ENCODE measurements around the gene DPYSL3. TPM values are rescaled to one million over a fixed set of nuclear protein-coding genes. Genes with fewer than 3 reads are reported as not detected.

The DPYSL3 gene
- total RNA-seq, 1 donor from 2014 or later: 37.1 TPM

DNA sequence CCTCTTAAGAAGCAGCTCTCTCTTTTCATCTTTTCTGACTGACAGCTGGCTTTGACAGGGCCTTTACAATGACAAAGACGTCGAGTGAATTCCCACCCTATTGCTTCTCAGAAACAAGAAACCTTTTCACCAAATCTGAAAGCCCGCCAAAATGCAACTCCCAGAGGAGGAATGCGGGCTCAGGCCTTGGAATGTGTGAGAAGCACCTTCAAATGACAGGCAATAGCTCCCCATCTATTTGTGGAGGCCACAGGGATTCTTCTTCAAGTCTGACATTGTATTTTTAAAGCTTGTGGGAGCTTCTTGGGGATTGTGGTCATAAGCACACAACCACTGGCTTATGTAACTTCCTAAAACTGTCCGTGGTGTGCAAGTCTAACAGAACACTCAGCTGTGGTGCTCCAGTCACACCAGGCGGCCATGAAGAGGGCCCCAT, 72.7 kb downstream of the DPYSL3 start:
- no peak for DNase-seq

DNA sequence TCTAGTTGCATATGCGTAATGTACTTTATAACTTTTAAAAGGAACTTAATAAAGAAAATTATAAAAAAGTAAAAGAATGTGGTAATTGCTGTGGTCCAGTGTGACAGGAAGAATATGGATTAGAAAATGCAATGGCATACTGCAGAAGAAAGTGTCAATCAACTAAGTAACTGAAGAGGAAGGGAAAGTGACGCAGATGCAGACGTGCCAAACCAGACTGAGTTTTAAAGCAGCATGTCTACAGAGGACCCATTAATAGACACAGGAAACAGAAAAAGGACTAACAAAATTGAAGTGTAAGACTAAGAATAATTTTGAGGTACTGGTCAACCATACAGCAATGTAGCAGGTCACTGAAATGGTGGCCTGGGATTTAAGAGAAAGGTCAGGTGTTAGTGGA, 73.3 kb downstream of the DPYSL3 start:
- no peak for DNase-seq

DNA sequence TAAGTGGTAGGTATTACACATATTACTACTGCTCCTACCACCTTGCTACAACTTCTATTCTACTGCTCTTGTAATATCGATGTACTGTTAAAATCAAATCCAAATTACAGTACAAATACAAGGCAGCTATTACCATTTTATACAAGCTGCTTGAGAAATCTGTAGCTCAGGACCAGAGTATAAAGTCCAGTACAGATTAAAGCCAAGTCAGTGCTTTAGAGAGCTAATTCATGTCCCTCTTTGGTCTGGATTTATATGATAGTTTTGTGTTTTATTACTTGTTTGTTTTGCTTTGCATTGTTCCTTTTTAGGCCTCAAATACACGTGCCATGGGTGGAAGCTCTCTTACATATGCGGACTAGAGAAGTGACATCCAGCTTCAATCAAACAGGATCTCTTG, 75.8 kb downstream of the DPYSL3 start:
- DNase-seq: no peak

DNA sequence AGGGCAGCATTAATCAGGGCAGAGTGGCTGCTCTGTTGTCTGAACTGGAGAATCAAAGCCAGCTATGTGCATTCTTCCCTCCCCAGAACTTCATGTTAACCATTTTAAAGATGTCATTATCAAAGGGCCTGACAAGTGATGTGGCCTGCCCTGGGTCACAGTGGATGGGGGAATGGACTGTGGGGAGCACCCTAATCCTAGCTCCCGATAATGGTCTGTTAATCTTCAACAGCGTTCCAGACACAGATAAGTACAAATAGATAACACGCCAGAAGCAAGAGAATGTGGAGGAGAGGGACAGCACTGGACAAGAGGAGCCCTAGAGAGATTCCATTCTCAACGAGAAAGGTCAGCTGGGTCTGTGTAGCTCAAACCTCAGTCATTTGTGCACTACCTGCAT, 77.5 kb downstream of the DPYSL3 start:
- DNase-seq: no peak

DNA sequence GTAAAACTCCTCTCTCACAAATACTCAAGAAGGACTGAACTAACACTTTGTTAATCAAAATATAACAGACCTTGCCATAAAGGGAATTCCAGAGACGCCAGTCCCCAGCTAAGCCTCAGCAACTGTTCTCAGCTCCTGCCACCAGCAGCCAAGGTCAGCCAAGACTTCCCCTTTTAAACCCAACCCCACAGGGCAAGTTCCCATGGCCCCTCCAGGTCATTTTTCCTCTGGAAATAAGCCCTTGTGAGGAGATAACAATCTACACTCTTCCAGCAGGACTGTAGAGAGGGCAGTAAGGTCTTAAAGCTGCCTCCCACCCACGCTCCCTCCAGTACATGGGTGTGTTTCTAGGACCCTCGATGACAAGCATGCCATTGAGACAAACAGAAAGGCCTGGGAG, 78.3 kb downstream of the DPYSL3 start:
- DNase-seq: no peak

DNA sequence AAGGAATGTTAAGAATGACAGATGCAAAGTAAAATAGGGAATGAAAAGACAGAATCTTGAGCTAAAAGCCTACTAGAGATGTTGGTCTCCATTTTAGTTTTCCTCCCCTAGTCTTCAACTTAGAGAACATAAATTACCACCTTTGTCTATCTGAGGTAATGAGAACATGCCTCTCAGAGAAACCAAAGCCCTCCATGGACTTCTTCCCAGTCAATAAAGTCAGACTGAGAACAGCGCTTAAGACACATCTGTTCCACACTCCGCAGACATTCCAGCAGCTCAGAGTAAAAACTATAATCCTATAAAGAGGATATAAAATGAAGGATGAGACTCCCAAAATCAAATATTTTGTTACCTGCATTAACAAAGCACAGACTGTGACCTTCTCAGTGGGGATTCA, 79.2 kb downstream of the DPYSL3 start:
- no peak for DNase-seq

DNA sequence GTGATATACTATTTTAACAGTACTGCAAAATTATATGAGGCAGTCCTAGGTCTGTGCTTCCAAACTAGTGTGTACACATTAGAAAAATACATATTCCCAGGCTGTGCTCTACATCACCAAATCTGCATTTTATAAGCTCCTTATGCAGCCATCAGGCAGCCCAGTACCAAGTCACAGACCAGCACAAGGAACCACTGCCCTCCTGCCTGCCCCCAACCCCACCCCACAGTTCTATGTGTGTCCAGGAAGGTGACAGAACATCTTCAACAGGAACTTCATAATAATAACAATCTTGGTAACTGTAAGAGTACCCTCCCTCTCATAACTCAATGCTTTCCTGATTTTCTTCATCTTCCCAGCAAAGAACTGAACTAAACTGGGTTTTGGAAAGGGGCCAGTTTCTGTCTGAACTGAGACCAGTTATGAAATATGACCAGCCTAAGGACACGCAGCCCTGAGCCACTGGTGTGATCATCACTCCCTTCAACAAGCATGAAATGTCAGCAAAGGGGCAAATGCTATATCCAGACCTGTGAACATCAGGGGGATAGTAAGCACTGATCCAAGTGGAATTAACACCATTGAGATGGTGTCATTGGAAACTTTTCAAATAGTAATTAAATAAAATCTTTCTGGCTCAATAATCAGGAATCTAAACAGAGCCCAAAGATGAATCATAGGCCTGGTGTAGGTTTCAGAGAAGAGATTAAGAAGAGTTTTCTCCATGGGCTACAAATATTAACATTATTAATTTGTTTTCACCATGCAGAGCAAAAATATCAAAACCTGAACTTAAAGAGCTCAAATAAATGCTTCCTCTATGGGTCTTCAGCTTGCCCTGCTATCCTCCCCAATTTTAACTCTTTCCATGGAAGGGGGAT, 82.1 kb downstream of the DPYSL3 start:
- peak; percentile 14 for DNase-seq

DNA sequence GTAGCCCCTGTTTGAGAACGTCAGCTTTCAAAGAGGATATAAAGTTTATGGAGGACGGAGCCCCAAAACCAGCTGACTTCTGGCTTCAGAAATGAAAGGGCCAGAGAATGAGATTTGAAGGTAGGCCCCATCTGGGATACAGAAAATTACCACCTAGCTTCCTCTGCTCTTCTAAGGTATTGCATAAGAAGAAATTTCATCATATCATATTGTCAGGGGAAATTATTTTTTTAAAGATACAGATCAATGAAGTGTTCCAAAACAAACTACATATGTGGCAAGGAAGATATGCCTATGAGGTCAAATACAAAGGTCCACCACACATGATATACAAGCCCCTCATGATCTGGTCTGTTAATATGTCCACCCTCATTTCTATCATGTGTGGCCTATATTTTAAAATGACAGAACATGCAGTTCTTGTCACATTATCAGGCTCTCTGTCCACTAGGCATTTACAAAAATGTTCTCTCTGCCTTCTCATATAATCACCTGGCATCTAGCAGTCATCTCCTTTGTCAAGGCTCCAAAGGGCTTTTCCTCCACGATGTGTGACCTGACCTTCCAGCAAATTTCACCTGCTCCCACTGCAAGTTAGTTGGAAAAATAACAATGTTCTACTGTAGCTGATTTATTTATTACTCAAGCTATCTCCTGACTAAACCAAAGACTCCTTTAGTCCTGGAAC, 83.1 kb downstream of the DPYSL3 start:
- DNase-seq: no peak

DNA sequence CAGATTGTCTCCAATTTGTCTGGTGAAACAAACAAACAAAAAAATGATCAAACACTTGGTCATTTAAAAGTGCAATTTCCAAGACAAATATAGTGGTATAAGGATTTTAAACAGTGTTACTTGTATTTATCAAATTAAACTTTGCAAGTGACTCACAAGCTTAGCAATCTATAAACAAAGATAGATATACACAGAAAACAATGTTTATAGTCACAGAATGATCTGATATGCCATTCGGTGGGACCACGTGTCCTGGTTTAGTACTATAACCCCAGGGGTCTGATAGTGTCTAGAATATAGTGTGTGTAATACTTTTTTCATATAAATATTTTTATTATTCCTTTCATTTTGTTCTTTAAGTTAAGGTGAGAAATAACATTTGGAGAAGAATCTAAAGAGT, 91.3 kb downstream of the DPYSL3 start:
- no peak for DNase-seq

DNA sequence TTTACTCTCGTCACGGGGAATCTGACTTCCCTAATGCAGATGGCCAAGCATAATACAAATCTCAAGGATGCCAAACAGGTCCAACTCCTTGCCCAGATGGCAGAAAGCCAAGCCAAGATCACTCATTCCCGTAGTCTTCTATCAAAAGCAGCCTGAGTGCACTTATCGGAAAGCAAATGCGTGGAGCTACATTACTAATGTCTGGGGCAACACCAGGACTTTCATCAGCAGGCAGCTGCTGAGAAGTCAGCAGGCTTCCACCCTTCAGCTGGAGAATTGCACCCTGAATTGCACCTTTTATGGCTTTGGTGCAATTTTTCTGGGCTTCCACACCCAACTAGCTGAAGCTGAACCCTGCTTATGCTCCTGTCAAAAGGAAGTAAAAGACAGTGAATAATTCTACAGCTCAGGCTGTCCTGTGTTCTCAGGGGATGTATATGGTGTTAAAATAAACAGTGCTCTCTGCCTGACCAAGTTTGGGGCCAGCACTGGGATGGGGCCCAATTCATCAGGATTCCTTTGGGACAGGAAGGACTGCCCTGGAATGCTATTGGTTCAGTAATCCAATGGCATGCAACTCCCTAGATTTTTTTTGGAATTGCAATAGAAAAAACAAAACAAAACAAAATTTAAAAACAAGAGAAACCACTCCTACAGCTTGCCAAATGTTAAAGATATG, 92.6 kb downstream of the DPYSL3 start:
- peak; percentile 39 for DNase-seq

DNA sequence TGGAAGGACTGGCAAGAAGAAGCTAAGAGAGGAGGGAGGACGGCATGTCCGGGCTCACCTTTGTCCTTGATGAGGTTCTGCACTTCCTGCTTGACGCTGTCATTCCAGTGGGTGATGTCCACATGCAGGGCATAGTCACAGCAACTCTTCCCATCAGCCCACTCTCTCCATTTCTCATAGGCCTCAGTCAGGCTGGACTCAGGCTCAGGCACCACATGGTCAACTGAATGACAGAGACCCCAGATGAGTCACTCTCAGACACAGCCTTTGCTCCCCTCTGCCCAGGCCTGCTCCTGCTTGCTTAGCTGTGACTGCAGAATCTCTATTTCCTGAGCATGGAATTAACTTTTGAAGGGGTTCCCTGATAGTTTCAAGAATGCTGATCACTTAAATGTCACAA, 94.2 kb downstream of the DPYSL3 start:
- no peak for DNase-seq

DNA sequence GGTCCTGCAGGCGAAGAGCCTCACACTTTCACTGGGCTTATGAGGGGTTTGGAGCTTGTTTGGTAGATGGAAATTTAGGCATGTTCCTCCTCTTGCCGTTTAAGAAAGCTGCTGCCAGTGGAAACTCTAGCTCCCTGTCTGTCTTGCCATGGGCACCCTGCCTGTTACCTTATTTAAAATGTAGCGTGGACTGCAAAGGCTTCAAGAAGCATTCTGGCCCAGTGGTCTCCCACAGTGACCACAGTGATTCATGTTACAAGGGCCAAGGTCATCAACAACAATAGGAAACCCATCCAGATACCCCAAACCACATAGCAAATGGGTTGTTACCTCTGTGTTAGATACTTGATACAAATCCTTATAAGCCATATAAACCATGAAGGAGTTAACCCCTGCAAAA, 96.6 kb downstream of the DPYSL3 start:
- no peak for DNase-seq

DNA sequence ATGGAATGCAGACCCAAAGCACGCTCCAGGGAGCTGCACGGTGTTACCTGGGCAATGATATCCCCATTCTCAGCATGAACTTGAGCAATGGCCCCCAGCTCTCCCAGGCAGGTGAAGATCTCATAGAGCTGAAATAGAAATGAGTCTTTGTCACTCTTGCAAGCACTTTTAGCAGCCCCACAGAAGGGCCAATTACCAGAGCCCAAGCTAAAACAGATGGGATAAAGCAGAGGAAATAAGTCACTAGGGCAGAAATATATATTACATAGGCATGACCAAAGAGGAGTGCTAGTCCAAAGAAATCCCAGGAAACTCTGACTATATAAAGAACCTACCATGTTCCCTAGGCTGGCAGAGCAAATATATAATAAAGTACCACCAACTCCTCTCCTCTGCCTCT, 97.3 kb downstream of the DPYSL3 start:
- DNase-seq: no peak

DNA sequence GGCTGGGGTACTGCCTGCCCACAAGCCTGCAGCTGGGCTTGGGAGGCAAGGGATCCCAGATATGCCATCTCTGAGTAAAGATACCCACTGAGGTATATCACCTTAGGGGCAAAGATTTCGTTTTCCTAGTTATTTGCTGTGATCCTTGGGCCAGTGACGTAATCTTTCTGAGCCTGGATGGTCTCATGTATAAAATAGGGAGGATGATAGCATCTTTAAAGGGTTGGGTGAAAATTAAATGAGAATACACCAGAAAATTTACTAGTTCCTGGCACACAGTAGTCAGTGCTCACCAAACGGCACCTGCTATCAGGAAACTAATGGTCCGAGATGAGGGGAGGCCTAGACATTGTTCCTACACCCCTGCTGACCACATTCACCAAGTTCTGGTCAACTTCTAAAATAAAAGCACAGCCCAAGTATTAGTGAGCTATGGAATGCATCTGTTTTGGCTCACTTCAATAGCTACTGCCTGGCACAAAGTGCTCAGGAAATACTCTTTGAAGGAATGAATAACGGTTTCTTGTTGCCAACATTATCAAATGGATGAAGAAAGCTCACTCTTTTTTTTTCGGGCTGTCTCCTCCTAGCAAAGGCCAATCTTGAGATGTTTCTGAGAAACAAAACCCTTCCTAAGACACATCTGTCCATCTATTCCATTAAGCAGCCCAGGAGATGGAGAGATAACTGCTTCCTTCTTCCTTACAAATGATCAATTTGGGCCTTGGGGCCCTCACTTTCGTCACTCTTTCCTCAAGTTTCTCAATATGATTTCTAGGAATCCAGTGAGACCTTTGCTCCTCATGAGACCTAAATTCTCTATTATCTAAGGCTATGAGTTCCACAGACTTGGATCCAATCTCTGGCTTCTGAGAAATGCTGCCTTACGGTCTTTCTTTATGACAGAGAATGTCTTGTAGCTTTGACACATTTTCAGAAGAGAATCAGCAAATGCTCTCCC, 98.2 kb downstream of the DPYSL3 start:
- DNase-seq: no peak

DNA sequence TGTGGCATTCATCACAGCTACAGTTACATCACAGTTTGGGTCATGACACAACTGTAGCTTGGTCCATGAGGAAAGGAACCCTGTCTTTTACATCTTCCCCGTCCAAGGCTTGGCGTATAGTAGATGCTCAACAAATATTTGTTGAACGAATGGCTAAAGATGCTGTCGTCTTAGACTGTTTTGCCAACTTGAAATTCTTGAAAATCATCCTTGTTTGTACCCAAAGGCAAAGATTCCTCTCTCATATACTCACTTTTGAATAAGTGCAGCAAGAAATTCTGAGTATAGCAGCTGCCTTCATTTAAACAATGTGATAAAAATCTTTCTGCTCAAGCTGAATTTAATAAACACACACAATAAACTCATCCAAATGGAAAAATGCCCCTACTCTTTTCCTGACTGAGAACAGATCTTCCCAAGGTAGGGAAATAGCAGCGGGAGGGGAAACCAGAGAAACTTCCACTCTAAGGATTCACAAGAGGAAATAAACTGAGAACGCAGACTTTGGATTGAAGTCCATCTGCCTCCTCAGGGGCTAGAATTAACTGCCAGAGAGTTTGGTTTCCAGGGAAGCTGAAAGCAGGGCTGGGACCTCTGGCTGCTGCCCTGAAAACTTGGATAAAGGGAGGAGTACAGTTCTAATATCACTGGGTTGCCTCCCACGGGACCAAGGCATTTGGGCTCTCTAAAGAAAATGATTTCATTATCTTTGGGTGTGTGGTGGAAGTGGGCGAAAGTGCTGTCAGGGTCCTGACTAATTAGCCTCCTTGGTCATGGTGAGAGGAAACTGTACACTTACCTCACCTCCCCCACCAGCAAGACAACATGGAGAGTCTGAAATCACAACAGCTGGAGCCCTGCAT, 99.1 kb downstream of the DPYSL3 start:
- no peak for DNase-seq

DNA sequence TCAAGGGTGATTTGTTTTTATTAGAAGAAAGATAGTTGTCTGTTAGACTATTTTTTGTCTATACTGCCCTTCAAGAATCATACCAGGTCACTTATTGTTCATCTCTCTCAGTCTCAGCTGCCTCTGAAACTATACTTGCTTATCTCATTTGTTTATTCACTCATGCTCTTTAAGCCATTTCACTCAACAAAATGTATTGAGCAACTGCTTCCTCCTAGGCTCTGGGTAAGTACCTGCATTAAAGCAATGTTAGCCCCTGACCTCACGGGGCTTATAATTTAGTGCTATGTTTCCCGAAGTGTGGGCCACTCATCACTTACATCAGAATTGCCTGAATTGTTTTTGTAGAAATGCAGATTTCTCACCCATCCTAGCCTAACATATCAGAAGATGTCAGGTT, 100.9 kb downstream of the DPYSL3 start:
- DNase-seq: no peak

DNA sequence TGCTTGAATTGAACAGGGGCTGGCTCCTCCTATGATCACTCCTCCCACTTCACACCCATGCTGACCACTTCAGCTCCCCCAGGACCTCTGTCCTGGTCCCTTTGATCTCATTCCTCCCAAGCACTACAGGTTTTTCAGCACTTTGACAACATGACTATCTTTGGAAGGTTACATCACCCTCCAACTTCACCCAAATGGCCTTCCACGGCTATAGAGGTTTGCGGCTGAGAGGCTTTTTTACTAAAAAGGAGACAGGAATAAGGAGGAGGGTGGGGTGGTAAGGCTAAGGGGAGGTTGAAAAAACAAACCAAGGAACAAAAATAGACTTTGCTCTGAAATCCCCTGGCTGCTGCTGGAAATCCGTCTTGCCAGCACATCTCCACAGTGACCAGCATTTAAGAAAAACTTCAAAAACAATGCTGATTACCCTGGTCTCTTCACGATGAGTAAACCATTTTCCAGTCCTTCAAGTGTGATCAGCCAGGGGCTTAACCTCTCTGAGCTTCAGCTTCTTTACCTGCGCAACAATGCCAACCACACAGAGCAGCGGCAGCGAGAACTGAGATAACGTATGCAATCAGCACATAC, 102.7 kb downstream of the DPYSL3 start:
- no peak for DNase-seq

DNA sequence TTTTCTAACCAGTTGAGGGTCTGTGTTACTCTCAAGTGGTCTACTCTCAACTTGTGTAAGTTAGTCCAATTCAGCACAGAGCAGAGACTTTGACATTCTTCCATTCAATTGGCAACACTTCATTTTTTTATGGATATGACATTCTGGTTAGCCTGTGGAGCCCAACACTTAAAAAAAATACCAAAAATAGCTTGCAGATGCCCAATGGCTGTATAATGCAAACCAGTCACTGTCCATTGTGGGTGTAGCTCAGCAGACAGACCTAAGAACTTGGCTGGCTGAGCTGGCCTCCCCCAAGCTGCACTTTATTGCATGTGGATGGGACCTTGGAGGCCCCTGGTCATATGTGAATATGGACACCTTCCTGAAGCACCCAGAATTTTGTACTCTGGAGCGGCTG, 103.2 kb downstream of the DPYSL3 start:
- DNase-seq: no peak

DNA sequence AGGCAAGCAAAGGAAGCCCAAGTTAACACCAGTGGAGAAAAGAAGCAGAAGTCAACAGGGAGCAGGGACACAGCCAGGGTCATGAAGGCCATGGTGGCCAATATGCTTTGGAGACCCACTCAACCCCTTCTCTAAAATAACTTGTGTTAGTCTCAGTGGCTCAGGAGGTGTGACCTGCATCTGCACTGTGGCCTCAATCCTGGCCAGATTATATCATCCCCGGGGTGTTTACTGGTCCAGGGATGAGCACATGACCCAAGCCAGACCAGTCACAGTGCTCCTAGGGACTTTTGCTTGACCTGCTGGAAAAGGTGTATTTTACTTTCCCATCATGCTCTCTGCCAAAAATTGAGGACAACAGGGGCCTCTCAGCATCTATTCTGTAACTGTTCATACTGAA, 105.2 kb downstream of the DPYSL3 start:
- DNase-seq: no peak

DNA sequence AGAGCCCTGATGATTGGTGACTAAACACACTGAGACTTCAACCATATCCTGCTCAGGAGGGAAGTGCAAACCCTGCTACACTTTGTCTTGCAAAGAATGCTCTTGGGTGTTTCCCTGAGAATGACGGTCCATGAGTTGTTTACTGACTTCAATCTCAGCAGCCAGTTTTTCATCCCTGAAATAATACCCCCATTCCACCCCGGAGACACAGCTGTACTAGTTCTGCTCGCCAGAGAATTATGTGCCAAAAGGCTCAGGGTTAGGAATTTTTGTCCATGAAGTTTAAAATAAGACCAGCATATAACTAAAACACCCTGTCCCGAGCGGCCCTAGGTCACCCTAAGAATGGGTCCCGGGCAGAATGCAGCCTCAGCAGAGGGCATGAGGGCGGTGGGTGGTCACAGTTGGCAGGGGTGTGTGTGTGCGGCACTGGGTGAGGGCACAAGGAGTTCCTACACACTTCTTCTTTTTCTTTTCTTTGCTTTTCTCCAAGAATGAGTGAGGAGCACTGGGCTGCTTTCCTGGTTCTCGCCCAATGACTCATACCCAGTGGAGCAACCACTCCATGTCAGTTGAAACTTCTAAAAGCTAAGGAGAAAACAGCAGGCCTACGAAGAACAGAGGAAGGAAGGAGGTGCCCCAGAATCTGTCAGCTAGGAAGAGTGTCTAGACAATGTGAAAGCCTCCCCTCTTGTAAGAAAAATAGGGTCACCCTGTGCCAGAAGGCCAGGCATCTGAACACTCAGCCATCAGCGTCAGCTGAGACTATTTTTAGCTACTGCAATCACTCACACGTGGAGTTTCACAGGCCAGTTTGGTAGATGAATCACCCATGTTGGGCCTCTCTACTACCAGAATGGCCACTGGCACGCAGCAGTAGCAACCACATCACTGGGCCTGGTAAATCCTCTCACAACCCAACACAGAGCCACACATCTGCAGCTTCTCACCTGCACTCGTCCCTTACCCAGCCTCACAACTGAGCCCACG, 105.9 kb downstream of the DPYSL3 start:
- peak; percentile 93 for DNase-seq
